Stimulated activated CD4-positive, alpha-beta T cell treated with anti-CD3 and anti-CD28 coated beads, Interleukin-4, amount 100 ng/mL, for 4 hours (primary cell): ENCODE measurements around the gene SESN3.
"Not testable (repeated sequence)": the region's sequence is repeated elsewhere in the genome, so short reads cannot be mapped to it uniquely, and the experiment has no call there.

ENCODE experiments used
- DNase-seq, 2 experiments: peaks; one replicate each; pipeline ENCODE4 v3.0.0-alpha.2; 2020

The SESN3 gene

DNA sequence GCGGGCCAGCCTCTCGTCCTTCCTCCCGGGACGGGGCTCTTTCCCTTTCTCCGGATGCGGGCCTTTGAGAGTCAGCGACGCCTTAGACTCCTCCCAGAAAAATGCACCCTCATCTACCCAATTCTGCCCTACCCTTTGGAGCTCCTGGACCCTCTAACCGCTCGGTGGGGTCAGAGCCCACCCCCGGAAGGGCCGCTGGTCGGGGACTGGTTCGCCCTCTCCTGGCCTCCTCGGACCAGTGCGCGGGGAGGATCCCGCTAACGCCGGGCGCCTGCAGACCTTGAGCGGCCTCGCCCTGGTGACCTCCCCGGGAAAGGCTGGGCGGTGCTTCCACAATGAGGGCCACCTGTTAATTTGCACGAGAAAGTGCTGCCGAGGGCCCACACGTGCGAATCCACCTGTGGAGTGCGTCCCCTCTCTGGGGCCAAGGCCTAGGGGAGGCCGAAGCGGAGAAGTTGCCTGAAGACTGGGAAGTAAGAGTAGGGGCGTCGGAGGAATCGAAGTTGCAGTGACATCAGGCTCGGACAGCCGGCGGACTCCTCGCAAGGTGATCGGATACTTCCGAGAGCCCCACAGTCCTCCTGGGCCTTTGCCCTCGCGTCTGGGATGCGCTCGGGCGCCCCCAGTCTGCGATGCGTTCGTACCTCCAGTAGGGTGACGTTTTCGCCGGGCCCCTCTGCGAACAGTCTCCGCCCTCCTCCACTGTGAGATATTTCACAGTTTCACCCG is 79.9 kb downstream of the SESN3 start:
- peak; percentile 82 to 90 for DNase-seq

DNA sequence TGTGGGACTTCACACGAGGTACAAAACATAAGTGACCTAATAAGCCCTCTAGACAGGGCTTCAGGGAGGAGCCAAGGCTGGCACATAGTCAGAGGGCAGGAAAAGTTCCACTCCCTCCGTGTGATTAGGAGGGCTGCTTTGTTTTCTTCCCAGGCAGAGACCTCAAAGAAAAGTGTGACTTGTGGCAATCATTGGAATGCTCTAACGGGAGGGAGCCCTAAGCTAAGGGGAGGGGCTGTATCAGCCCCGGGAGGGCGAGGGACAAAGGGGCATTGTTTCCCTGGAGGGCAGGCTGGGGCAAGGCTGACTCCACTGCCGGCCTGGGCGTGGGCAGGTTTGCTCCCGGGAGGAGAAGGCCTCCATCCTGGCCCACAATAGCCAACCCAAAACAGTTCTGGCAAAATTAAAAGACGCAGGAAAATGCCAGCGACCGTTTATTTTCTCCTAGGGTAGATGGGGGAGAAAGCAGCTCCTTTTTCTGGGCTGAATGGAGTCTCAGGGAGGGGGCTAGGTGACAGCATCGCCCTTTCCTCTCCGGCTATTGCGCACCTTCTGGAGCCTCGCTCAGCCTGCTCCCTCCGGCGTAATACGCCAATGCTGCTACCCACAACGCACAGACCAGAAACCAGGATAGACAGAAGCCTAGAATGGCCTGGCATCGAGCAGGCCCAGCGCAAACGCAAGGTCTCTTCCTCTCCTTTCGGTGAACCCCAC is 81.2 kb downstream of the SESN3 start:
- DNase-seq = no peak

DNA sequence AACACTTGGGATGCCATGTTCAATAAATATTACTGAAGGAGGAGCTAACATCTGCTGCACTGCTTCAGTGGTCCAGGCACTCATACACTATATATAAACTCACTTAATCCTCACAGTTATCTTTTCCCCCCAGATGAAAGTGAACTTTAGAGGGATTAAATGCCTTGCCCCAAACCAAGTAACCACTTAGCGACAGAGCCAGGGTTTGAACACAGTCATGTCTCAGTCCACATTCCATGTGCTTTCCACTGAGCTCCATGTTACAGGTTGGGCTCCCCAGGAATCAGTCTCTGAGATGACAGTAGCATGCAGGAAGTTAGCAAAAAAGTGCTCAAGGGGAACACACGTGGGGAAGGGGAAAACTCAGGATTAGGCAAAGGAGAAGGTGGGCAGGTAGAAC is 82.1 kb downstream of the SESN3 start:
- DNase-seq = no peak

DNA sequence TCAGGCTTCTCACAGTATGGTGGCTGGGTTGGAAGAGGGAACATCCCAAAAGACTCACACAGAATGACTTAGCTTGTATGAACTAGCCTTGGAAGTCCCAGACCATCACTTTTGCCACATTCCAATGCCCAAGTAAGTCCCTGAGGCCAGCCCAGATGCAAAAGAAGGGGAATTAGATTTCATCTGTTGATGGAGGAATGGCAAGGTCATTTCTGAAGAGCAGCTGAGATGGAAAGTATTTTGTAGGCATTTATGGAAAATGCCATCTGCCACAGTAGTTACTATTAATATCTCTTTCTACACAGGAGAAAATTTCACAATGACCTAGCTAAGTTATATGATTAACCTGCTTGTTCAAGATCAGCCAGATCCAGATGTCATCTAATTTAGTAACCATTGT is 82.6 kb downstream of the SESN3 start:
- no peak for DNase-seq

DNA sequence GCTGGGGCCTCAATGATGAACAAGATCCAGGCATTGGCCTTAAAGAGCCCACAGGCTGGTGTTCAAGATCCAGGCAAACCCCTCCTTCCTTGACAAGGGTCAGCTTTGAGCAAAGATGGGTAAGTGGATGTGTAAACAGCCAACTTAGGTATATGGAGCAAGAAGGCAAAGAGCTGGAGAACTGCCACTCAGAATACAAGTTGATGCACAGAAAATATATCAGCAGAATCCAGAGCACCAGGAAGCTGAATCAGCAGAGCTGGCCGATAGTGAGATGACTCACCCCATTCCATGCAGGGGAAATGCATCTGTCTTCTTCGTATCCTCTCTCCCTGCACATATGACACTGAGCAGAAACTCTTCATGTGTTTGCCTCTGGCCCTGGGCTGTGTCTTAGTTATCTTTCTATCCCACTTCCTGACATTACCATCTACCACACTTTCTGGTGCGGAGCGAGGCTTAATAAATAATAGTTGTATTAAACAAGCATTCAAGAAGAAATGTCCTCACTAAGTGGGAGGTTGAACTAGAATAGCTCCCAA is 83.6 kb downstream of the SESN3 start:
- peak in 1 of 2 experiments; percentile 19 for DNase-seq

DNA sequence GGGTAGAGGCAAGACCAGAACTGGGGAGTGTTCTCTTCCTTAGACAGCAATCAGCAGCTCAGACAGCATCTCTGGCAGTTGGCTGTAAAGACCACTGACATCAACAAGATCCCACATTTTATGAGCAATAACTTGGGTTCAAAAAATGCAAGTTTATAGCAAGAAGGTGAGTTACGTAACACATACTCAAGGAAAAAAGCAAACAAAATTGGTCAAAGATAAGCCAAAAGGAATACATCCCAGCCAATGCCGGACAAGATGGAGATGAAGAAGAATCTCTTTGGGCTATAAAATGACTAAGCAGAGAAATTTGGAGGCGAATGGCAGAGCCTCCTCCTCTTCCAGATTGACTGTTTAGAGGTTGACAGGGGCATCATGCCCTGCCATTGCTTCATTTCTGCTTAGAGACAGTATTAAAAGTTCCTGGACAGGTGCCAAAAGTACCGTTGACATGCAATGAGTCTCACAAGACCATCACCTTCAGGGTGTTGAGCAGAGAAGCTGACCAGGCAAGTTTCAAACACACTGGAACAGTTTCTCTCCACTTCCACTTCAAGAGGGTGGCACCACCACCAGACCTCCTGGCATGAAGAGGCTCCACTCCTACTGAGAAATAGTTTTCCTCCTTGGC is 85.5 kb downstream of the SESN3 start:
- no peak for DNase-seq

DNA sequence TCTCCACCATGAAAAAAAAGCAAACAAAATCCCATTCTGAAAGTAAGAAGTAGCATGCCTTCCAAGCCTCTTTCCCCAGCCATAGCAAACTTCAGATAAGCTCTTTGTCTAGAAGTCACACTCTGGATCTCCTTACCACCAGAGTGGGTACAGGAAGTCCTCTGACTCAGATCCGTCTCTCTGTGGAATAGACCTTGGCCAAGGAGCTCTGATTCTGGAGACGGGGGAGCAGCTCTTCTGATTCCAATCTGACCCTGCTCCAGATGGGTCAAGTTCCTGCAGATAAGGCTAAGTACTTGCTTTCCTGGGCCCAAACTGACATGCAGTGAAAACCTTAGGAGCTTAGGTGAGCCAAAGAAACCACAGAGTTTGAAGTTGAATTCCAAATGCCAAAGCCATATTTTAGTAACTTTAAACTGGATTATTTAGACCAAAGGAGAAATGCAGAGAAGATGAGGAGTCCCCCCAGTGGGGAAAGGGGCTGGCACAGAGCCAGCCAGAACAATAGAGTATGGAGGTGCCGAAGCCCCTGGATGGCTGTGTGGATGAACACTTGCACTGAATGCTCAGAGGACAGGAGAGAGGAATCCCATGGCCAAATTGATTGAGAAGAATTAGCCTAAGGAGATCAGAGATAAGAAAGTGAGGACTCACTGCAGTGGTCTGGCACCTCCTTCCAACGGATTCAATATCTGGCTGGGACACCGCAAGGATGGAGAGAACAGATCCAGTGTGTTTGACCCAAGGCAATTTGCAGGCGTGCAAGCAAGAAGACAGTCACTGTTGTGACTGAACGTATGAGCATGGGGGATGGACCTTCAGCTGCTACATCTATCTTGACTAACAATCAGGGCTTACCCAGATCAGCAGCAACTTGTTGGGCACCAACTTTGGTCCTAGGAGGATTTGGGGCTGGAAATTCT is 86.4 kb downstream of the SESN3 start:
- DNase-seq = no peak

DNA sequence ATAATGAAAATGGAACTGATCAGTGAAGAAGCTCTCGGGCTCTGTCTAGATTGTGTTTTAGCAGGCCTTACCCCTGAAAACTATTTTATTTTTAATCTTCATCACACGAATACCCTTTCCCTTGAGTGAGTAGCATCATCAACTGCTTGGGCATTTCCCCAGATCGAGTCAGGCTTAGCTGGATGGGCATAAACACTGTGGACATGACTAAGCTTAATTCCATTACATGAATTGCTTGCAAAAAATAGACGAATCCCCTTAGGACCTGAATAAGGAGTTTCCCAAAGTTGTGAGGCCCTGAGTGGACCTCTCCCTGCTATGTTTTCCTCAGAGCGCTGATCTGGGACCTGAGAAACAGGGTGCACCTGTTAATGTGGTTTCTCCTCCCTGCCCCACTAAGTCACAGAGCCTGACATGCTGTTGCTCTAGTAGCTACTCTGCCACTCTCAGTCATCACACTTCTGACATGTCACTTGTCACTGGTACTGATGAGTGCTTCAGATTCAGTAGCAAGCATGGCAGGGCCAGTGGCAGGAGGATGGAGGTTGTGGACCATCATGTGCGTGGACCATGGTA is 87.8 kb downstream of the SESN3 start:
- DNase-seq = no peak

DNA sequence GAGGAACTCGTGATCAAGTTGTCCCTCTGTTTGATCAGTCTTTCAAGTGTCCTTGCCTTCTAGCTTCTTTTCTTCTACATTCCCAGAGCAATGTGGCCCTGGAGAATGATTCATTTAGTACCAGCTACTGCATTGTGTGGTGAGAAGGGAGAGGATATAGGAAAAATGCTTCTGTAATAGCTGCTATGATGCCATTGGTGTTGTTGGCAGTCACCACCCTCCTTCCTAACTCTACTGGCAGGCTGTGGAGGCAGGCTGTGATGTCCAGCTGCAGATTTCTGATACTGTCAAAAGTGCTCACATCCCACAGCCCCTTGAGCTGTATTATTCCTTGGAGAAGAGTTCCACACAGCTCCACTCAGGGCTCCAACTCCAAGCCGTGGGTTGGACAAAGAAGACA is 88.6 kb downstream of the SESN3 start:
- DNase-seq = no peak

DNA sequence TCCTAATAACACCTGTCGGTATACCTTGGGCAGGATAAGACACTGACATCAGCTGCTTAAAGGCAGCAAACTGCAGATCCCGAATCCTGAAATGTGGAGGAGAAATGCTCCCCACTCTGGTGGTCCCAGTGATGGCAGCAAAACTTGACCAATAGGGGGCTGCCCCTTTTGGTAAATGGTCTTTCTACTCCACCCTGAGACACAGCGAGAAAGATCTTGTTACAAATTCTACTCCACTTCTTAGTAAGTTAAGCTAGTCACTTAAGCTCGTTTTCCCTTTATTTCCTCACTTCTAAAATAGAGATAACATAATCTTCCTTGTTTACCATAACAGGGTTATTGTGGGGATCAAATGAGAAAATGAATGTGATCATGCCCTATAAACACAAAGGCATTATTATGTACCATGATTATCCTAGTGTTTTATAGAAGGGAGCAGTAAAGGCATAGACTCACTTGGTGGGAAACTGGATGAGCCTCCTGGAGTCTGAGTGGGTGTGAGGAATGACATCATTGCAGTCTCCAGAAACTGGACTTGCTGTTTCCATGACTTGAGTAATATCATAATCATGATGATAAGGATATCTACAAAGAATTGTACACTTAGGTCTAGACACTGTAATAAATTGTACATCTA is 90.5 kb downstream of the SESN3 start:
- DNase-seq = no peak

DNA sequence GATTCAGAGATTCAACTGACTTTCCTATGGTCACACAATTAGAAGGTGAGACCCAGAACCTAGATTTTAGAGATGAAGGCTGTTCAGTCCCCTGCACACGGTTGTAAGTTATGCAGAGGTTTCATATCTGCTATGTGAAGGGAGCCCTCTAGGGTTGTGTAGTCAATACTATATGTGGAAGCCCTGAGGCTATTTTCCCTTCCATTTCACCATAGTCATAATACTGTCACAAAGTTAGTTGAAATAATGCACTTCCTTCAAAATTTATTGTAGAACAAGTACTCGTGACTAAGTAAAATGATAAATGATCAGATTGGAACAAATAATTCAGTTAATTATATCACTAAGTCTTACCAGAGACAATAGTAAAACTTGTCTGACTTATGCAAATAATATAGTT is 92.6 kb downstream of the SESN3 start:
- no peak for DNase-seq

DNA sequence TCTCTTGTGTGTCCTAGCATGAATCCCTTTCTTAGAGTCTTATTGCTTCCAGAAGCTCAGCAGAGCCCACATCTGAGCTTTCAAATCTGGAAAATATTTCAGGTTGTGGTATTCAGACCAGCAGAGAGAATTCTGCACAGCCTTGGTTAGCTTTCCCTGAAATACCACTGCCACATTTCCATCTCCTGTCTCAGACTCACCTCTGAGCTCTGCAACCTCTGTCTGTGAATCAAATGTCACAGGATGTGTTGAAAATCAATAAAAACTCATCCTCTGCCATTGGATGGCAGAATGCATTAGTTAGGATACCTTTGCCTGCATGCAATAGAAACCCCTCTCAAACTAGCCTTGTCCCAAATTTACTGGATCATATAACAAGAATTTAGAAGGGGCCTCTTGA is 93.7 kb downstream of the SESN3 start:
- DNase-seq = no peak

DNA sequence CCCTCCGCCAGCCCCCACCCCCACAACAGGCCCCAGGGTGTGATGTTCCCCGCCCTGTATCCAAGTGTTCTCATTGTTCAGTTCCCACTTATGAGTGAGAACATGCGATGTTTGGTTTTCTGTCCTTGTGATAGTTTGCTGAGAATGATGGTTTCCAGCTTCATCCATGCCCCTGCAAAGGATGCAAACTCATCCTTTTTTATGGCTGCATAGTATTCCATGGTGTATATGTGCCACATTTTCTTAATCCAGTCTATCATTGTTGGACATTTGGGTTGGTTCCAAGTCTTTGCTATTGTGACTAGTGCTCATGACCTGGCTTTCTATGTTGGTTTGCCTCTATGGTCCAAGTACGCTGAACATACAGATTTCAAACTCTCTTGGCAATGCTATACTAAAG is 94.3 kb downstream of the SESN3 start:
- not testable (repeated sequence) for DNase-seq

DNA sequence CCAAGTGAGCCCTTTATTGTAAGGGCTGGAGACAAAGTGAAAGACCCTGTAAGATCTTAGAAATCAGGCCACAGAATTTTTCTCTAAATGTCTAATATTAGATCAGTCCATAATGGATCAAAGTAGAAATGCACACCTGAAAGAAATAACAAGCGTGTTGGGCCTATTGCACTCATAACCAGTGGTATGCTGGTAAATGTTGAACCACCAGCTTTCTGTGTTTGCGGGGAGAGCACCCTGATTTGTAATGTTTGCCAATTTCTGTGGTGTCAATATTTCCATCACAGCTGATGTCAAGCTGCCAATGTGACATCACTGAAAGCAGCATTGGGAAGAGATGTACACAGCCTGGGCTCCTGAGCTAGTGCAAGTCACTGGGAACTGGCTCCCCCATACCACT is 95.1 kb downstream of the SESN3 start:
- DNase-seq = no peak

DNA sequence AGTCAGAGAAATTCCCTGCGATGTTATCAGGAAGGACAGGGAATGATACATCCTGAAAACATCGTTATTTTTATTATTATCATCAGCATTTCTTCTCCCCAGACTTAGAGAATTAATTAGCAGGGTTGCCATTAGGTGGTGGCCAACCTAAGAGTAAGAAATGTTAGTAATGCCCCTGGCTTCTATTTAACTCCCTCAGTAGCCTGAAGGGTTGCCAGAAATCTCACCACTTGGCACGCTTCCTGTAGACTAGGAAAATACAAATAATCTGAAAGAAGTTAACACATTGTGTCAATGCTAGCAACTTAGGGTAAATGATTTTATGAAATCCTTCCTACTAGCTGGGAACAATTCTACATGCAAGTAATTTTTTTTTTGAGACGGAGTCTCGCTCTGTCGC is 95.8 kb downstream of the SESN3 start:
- DNase-seq = no peak

DNA sequence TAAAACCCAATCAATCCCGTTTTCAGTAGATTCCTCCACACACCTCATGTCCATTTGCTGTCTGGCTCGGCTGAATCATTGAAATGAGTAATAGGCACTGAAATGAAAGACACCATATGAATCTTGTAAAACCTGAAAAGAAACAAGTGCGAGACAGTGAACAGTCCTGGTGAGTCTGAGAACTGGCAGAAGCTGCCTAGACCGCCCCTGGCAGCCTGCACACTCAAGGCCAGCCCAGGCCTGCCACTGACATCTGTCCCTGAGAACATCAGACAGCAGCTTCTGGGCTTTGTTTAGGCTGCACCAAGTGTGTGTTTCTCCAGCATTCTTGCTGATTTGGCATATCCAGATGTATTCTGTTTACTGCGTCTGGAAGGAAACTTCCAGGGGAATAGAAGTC is 96.5 kb downstream of the SESN3 start:
- DNase-seq = no peak

DNA sequence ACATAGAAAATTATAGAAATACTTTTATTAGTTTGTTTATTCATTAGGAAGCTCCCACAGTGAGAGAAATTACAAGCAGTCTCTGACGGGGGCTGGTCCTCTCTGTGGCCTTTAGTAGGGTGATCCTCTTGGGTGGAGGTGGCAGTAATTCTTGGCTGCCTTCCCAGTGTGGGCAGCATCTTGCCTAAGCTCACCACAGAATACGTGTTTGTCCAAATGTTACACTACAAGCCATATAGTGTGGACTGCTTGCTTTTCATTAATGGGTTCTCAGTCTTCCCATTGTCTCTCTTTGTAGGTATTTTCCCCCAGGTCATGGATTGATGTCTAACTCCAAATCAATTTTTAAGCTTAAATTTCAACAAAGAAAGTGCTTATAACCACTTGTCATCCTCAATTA is 98.0 kb downstream of the SESN3 start:
- no peak for DNase-seq

DNA sequence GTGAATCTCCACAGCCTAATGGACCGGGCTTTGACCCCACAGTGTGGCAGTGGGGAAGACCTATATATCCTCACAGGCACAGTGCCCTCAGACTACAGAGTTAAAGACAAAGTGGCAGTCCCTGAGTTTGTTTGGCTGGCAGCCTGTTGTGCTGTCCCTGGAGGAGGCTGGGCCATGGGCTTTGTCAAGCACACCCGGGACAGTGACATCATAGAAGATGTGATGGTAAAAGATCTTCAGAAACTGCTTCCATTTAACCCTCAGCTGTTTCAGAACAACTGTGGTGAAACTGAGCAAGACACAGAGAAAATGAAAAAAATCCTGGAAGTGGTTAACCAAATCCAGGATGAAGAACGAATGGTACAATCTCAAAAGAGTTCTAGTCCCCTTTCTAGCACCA is 102.4 kb downstream of the SESN3 start:
- no peak for DNase-seq

DNA sequence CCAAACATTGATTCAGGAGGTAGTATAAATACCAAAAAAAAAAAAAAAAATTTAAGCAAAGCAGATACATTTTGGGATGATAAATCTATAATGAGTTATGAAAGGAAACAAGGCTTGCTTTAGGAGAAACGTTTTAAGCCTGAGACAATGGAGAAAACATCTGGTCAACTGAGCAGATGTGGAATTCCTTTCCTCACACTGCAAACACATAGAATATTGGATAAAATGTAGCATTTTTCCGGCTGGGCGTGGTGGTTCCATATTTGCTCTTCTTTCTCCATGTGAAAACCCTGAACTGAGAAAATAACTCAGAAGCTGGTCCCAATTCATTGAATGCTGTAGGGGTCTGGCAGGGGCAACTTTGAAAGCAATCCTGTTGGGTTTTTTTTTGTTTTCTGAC is 107.4 kb downstream of the SESN3 start:
- no peak for DNase-seq

DNA sequence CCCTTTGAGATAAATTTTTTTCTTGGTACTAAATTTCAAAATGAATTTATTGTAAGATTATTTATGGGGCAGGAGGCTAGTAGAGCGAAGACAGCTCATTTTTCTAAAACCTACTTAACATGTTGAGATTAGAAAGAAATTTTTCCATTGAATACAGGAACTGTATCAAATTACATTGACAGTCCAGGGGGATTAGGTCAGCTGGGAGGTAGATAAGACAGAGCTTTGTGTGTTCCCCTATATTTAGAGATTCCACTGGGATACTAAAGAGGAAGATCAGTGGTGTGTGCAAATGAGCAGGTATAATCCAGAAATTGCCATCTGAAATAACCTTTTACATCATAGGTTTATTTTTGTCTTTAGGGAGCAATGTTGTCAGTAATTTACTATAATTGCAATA is 109.3 kb downstream of the SESN3 start:
- DNase-seq = no peak

DNA sequence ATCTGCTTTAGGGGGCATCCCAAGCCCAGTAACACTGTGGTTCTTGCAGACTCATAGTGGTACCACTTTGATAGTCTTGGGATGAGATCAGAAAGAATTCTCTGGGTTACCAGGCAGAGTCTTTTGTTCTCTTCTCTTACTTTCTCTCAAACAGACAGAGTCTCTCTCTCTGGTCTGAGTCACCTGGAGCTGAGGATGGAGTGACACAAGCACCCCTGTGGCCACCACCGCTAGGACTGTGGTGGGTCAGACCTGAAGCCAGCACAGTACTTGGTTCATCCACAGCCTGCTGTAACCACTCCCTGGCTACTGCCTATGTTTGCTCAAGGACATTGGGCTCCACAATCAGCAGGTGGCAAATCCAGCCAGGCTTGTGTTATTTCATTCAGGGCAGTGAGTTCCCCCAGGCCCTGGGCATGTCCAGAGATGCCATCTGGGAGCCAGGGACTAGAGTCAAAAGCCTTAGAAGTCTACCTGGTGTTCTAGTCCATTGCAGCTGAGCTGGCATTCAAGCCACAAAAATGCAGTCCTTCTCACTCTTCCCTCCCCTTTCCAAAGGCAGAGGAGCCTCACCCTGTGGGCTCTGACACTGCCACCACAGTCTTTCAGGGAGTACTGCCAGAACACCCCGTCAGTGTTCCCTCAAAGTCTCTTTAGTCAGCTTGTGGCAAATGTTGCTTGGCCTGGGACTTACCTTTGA is 111.5 kb downstream of the SESN3 start:
- no peak for DNase-seq
